CD4-positive, alpha-beta T cell treated with Interleukin-4 for 1 hour (primary cell): ENCODE data around the gene TDRD10.

Experiments used
- DNase-seq, 2 donors: peaks; one replicate each; pipeline ENCODE4 v3.0.0-alpha.2; 2020 to 2022

The TDRD10 gene

DNA sequence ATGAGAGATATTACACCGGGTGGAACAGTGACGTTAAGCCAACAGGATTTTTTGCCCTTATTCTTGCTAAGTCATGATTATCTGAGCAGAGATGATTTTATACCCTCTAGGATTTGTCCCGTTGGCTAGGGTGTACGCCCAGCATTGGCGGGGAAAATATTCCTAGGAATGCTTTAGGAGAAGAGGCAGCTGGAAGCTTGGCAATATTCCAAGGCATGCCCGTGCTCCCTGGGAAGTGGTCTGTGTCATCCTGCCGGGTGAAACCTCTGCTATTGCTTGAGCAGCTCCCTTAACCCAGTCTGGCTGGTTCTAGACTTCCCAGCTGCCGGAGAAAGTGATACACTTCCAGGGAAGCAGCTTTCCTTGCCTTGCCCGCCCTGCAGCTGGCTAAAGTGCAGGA is 81.8 kb downstream of the TDRD10 start:
- DNase-seq = no peak

GRCh38 chr1:154584267-154584994 is 82.4 kb downstream of the TDRD10 start:
- no peak for DNase-seq

- DNase-seq = no peak
These were observed 84.2 kb downstream of the TDRD10 start for GRCh38 chr1:154586231-154586630.

GRCh38 chr1:154586641-154587040 is 84.6 kb downstream of the TDRD10 start:
- DNase-seq = no peak

GRCh38 chr1:154589780-154590179 is 87.8 kb downstream of the TDRD10 start:
- DNase-seq = no peak

- no peak for DNase-seq
These were observed 88.7 kb downstream of the TDRD10 start for GRCh38 chr1:154590756-154591155.

- no peak for DNase-seq
These were observed 89.2 kb downstream of the TDRD10 start for GRCh38 chr1:154591206-154591605.

DNA sequence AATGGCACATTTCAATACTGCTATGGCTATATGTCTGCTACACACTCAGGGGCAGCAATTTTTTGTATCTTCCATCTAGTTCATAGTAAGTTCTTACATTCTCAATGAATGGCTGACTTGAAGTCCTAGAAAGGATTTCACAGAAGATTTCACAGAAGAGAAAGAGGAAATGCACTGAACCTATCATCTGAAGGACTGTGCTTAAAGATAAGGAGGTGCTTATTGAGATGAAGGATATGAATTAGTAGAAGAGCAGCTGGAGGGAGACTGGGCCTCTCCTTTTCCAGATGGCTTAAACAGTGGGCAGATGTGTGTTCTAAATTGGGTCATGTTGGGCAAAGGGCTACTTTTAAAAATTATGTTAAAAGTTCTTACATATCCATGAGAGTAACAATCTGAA is 91.4 kb downstream of the TDRD10 start:
- no peak for DNase-seq

GRCh38 chr1:154594811-154595210 is 92.8 kb downstream of the TDRD10 start:
- DNase-seq = no peak

- DNase-seq = no peak
These were observed 93.6 kb downstream of the TDRD10 start for GRCh38 chr1:154595621-154596020.
